ENCODE measurements around the gene KDM8.

Gene KDM8

DNA sequence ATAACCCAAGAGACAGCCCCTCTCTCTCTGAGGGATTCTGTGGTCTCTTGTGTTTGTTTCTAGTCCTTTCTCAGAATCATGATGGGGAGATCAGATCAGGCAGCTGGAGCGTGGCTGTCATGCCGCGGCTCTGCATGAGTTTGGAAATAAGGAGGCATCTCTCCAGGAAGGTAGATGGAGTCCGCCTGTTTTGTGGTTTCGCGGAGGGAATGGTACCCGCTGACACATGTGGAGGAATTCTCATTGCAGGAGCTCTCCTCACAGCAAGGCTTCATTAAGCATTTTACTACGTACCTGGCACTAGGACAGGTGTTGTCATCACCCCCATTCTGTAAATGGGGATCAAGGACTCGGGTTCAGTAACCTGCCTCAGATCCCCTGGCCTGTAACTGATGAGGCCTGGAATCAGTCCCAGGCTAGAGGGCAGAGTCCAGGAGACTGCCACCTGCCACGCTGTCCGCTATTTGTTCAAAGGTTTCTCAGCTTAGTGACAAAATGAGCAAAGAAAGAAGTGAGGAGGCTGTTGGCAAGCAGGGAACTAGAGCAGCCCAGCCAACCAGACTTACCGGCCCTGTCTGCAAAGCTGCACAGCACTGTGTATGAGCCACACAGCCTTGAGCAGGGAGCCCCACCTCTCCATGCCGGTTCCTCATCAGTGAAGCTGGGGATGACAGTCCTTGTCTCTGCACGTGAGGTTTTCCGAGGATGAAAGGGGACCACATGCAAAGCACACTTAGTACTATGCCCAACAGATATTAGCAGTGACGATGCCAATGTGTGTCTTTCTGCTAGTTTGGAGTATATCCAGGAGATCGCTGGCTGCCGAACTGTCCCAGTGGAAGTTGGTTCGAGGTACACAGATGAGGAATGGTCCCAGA is 11.0 kb downstream of the KDM8 start:
- DNase-seq, result no peak

DNA sequence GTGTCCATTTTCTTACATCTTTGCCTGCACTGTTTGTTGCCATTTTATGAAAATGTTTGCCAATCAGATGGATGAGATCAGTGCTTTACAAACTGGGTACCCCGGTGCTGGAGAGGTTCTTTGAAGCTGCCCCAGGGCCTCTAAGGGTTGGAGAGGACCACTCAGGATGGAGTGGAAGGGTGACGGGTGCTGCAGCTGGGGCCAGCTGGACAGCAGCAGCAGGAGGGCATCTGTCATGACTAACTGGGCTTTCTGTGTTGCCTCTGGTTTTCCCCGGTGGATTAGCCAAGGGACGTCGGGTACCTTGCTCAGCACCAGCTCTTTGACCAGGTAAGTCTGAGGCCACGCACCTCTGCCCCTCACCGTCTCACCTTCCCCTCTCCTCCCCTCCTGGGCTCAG is 12.3 kb downstream of the KDM8 start:
- DNase-seq, result no peak

DNA sequence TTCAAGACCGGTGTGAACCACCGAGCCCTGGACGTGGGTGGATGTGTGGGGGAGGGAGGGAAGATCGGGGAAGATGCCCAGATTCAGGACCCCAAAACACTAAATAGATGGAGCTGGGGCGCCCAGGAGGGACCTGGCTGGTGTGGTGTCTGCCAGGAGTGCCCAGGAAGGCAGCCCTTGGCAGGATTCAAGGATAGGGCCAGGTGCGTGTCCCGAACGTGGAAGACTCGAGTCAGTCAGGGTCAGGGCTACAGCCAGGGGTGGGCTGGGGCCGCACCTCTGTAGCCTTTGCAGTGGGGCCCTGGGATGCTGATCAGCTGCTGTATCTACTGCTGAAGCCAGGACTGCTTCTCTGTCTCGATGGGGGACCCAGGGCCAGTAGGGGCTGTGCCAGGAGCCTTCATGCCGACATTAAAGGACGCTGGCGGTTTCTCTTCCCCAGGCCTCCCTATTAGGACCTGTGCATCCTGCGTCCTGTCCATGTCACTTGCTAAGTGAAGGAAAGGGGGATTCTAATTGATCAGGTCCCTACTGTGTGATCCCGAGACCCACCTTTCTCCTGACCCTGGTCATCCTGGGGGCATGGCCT is 13.1 kb downstream of the KDM8 start:
- DNase-seq, result no peak

DNA sequence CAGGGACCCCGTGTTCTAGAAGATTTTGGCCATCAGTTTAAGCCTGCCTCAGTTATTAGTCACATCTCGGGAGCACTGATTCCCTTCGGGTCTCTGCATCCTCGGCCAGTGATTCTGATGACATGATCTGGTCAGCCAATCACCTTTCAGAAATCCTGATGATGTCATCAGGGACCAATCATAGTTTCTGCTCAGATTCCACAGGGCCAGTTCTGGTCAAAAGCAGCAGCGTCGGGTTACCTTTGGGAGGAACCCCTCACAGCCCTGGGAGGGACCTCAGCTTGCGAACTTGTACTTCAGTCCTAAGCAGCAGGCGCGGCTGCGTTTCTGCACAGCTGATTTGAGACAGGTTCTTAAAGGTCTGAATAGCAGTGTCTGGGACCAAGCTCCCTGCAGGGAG is 13.9 kb downstream of the KDM8 start:
- DNase-seq, result peak in 46 of 58 donors; percentile 4 to 76 (median 40)

DNA sequence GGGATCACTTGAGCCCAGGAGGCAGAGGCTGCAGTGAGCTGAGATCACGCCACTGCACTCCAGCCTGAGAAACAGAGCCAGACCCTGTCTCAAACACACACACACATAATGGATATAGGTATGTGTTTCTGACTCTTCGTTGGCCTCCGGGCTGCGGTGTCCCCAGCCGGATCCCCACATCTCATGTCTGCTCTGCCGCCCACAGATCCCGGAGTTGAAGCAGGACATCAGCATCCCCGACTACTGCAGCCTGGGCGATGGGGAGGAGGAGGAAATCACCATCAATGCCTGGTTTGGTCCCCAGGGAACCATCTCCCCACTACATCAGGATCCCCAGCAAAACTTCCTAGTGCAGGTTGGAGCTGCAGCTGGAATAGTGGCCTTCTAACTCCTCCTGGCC is 15.4 kb downstream of the KDM8 start:
- DNase-seq, result no peak

DNA sequence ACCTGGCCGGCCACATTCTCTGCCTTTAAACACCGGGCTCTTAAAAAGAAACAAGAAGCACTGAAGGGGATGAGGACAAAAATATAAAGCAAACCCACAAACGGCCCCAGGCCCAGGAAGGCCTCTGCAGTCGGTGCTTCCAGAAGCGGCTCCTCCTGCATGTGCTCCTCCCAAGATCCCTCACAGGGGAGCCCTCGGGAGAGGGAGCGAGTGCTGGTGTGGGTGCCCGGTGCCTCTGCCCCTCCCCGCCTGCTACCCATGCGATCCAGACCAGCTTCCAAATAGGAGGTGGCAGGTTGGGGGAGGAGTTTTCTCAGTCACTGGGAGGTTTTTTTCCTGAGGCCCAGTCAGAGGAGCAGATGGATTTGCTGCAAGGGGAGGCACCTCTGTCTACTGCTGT is 15.8 kb downstream of the KDM8 start:
- DNase-seq, result no peak

DNA sequence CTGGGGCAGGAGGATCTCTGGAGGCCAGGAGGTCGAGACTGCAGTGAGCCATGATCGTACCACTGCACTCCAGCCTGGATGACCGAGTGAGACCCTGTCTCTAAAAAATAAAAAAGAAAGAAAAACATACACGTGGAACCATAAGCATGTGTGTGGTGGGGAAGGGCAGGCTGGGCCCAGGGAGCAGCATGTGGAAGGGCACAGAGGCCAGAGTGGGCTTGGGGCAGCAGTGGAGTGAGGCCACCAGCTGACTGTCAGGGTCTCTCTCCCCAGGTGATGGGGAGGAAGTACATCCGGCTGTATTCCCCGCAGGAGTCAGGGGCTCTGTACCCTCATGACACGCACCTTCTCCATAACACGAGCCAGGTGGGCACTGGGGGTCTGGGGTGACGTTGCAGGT is 16.8 kb downstream of the KDM8 start:
- no peak for DNase-seq

DNA sequence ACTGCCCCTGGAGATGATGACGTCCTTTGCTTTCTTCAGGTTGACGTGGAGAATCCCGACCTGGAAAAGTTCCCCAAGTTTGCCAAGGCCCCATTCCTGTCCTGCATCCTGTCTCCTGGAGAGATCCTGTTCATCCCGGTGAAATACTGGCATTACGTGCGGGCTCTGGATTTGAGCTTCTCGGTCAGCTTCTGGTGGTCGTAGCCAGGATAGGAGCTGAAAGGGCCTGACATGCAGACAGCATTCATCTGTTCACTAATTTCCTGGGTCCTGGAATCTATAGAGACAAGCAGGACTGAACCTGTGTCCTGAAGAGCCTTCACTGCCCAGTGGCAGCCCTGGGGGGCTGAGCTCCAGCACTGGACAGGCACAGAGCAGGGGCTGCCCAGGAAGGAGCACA is 17.2 kb downstream of the KDM8 start:
- no peak for DNase-seq

DNA sequence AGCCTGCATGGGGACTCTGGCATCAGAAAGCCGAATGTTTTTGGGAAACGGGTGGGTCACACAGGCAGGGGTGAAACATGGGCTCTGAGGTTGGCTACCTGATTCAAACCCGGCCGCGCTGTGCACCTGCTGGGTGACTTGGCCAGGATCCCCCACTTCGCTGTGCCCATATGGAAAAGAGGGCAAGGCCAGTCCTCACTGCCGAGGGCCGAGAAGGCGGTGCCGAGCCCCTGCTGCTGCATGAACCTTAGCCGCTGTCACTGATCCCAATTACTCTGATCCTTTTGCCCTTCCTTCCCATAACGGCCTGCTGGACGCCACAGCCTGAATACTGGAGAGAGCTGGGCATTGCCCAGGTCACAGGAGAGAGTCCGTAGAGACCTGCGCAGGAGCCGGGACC is 17.7 kb downstream of the KDM8 start:
- DNase-seq, result no peak

DNA sequence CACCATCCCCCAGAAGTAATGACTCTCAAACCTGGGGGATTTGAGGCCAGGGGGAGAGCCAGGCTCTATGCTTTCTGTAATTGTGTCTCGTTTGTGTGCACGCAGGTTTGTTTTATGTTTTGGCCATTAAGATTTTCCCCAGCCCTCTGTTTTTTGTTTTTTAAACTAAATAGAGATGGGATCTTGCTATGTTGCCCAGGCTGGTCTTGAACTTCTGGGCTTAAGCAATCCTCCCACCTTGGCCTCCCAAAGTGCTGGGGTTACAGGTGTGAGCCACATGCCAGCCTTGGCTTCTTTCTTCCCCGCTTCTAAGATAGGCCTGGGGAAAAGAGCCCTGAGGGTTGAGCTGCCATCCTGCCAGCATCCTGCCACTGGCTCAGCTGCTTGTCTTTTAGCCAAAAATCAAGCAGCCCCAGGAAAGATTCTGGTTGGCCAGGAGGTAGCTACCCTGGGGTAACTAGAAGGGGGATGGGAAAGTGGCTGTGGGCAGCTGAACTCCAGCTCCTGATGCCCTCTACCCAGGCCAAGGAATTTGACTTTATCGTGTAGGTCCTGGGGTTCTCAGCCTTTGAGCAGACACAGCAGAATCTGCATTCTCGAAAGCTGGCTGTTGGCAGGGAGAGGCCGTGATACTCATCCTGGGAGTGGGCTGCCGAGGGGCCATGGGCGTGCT is 18.4 kb downstream of the KDM8 start:
- DNase-seq, result no peak

DNA sequence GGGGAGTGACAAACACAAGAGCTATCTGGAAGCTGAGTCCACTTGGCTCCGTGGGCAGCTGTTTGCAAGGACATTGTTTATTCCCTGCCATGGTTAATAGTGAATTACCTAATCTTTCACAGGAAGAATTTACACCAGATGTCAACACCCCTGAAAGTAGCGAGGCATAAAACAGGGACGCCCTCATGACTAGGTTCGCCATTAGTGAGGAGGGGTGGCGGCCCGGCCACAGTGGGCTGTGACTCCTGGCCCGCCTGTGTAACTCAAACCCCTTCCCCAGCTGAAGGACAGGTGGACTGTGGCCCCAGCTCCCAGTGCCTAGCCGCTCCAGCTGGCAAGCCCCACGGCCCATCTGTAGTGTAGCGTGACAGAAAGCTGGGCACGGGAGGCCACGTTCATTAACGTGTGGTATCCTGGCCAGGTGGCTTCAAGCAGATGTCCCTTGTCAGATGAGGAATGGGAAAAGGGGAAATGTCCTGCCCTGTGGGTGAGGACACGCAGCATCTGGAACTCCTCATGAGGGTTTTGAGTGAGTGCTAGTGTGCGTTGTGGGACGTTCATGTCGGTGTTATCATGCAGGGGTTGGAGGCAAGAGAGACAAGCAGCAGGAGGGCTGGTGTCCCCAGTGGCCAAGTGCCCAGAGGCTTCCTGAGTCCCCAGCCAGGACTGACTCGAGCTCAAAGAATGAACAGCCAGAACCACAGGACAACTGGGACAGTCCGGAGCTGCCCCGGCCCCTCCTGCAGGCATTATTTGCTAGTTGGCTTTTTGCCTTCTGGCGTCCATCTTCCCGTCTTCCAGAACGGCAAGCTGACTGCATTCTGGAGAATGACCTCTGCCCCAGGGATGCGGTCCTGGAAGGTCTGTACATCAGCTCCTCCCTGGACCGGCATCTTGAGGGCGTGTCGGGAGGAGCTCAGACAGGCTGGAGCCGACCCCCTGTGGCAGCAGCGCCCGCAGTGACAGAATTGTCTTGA is 19.2 kb downstream of the KDM8 start:
- DNase-seq, result no peak

DNA sequence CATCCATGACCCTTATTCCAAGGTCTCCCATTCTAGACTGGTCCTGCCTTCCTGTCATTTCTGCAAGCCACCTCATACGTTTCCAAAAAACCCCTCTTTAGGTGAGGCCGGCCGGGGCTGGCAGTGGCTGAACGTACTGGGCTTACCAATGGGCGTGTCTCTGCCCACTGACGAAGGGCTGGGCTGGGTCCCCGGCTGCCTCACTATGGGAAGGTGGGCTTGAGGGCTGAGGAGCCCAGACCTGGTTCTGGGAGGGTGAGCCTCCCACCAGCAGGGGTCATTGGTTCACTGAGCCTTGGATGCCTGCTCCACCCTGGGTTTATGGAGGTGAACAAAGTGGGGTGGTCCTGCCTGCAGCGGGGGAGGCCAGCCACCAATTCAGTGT is 19.9 kb downstream of the KDM8 start:
- no peak for DNase-seq

DNA sequence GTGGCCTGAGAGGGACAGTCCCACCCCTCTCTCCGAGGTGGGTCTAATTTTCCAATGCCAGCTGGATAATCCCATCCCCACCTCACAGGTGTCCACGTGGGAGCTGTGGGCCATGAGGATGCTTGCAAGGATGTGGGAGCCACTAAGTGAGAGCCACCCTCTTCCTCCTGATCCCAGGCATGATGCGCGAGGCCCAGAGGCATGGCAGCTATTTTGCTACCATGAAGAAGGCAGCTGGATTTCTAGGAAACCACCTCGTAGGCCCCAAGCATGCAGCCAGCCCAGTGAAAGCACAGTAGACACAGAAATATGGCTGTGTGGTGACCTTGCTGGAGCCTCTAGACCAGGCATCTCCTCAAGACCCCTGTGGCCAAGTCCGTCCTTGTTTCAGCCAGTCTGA is 20.4 kb downstream of the KDM8 start:
- DNase-seq, result no peak

DNA sequence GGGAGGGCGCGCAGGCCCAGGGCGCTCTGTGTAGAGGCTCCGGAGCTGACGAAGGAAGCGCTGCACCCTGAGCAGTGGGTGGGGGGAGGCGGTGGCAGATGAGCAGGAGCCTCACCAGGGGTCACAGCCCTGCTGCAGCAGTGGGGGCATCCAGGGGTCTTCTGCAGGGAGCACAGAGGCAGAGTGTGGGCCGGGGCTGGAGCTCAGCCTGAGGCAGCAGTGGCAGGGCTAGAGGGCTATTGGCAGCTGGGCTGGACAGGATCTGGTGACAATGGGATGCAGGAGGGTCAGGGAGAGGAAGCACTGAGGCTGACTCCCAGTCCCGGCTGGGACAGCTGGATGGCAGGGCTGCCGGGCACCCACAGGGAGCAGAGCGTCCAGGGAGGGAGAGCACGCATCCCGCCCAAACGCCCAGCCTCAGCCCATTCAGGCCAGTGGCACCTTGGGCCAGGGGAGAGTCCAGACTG is 21.0 kb downstream of the KDM8 start:
- DNase-seq, result no peak

DNA sequence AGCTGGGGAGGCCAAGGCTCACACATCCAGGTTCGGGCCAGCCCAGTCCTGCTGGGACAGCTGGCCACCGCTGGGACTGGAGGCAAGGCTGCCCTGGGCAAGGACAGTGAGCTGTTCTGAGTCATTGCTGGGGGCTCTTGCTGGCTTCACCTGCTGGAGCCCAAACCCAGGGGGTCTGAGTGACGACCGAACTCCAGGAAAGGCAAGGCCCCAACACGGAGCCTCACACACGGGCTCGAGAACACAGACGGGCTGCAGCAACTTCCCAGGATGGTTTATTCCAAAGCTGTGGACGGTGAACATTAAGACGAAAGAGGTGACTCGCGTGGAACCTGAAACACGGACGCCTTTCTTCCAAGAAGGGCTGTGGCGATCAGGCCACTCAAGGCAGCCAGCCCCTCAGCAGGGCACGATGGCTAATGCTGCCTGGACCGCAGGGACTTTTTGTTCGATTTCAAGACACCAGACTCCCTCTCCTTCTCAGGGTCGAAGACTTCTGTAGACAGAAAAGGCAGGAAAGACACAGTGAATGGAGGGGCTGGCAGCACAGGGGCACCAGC is 21.5 kb downstream of the KDM8 start:
- no peak for DNase-seq

DNA sequence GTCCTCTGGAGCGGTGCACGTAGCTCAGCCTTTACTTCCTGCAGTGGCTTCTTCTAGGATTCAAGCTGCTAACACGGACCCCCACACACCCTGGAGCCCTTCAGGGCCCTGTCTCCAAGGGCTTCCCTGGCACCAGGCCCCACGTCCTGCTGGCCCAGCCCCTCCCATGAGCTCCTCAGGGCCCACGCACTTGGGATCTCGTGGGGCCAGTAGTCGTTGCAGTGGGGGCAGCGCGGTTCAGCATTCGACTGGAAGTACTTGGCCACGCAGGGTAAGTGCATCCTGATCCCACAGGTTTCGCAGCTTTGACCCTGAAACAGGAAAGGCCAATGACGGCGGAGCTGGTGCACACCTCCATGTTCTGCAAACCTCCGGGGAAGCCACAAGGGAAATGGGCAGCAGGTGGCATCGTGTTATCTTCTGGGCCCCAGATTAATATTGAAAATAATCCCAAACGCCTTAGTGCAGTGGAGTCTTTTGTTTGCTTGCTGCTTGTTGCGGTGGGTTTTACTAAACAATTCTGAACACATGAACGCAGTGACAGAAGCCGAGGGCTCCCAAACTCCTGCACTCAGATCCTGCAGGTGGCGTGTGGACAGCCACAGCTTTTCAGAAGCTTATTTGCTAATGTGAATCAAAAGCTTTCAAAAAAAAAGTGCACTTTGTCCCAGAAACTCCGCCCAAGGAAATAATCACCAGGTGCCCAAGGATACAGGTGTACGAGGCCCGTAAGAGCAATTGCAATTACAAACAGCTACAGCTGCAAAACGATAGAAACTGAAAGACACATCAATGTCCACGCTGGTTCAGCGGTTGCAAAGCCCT is 22.4 kb downstream of the KDM8 start:
- no peak for DNase-seq

DNA sequence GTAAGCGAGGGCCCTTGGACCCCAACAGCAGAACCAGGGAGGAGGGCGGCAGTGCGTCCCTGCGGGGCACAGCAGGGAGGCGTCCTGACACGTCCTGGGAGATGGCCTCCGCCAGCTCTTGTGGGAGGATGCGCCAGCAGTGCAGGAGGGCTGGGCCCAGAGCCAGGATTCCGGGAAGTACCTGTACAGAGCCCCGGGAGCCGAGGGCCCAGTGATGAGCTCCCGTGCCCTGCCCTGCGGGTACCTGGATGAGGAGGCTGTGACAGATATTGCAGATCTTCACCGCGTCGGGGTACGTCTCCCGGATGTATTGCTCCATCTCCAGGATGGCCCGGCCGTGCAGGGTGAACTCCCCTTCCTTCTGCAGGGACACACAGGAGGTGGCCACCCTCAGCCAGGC is 23.1 kb downstream of the KDM8 start:
- no peak for DNase-seq

DNA sequence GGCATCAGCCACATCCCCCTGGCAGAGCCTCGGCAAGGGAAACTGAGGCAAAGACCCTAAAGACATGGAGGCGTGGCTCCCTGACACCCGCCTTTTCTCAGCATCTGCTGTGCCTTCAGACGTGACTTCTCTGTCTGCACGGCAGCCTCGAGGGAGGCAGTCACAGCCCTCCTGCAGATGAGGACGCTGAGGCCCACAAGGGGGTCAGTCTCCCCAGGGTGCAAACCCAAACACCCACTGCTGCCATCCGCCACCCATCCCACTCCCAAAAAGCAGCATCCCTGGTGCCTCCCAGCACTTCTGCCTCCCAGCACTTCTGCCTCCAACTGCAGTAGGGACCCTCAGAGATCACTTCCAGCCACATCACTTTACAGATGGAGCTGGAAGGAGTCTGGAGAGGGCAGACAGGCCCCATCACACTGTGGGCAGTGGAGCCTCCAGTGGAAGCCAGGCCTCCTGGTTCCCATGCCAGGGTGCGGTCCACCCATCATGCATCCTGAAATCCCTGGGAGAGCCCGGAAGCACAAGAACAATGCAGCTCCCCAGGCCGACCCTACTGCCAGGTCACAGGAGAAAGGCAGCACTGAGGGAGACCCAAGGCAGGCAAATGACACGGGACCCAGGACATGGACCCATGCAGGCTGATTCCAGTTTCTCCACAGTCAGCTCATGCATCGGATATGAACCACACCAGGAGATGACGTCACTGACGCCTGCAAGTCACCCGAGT is 23.8 kb downstream of the KDM8 start:
- DNase-seq, result no peak

DNA sequence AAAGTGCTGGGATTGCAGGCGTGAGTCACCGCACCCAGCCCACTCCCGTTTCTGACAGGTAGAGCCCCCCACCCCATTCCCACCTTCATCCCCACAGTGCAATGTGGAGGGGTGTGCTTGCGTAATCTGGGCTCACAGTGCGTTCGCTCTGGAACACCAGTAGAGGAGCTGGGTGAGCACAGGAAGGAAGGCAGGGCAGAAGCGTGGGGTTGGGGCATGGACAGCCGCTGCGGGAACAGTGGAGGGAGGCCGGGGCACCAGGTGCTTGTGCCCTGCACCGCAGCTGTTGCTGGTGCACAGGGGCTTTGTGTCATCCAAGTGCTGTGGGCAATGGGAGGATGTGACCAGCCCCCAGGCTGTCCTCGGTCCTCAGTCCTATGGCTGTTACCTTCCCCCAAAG is 24.7 kb downstream of the KDM8 start:
- no peak for DNase-seq
